ENCODE results near the gene SLC24A4. TPM values are rescaled to one million over a fixed set of nuclear protein-coding genes. Genes with fewer than 3 reads are reported as not detected.

The SLC24A4 gene
- total RNA-seq, 1 experiment from 2014 or later, result 0.03 TPM

GRCh38 chr14:92546347-92547053 is 223.5 kb downstream of the SLC24A4 start:
- no peaks in the 10 kb centered on the region for H3K9me3 ChIP-seq (replicated peaks)
- H3K27ac ChIP-seq, result peak overlapping the region; percentile 34
- H3K36me3 ChIP-seq, result no peaks in the 10 kb centered on the region
- peaks cover 11% of the 10 kb centered on the region for H3K4me1 ChIP-seq (replicated peaks)
- peak; percentile 69 to 74 for DNase-seq (ENCODE audit: low read depth in 1 of 2, low spot score in 2 of 2)
- no peaks in the 10 kb centered on the region for H3K27me3 ChIP-seq (replicated peaks)
- H3K4me3 ChIP-seq, result no peak overlapping the region

GRCh38 chr14:92549105-92549858 is 226.3 kb downstream of the SLC24A4 start:
- no peak overlapping the region for H3K27ac ChIP-seq
- DNase-seq (ENCODE audit: low read depth in 1 of 2, low spot score in 2 of 2), result no peak
- H3K9me3 ChIP-seq (replicated peaks), result no peaks in the 10 kb centered on the region
- H3K36me3 ChIP-seq, result no peaks in the 10 kb centered on the region
- H3K4me3 ChIP-seq, result no peak overlapping the region
- H3K27me3 ChIP-seq (replicated peaks), result no peaks in the 10 kb centered on the region
- H3K4me1 ChIP-seq (replicated peaks), result peaks cover 21% of the 10 kb centered on the region

- Histone ChIP-seq H3K9me3 (replicated peaks) (no peaks in the 10 kb centered on the region), H3K27ac (no peak overlapping the region), H3K4me1 (replicated peaks) (peaks cover 21% of the 10 kb centered on the region), H3K4me3 (no peak overlapping the region), H3K36me3 (no peaks in the 10 kb centered on the region), H3K27me3 (replicated peaks) (no peaks in the 10 kb centered on the region)
- no peak for DNase-seq (ENCODE audit: low read depth in 1 of 2, low spot score in 2 of 2)
These were observed 226.9 kb downstream of the SLC24A4 start for GRCh38 chr14:92549859-92550230.

Other genes with a start within 250 kb of the SLC24A4 start
- 10.4 and 10.8 TPM in 2 replicates for gene ATXN3, start 216.6 kb upstream of the SLC24A4 start, total RNA-seq (2014; rRNA removed; shearing (Covaris generic))
- 211 and 212 TPM in 2 replicates for gene NDUFB1, start 201.5 kb upstream of the SLC24A4 start, total RNA-seq (2014; rRNA removed; shearing (Covaris generic))
- 14.6 and 55.6 TPM in 2 replicates for gene CPSF2, start 201.2 kb upstream of the SLC24A4 start, total RNA-seq (2014; rRNA removed; shearing (Covaris generic))
- 0.38 and 0.55 TPM in 2 replicates for gene RIN3, start 190.6 kb downstream of the SLC24A4 start, total RNA-seq (2014; rRNA removed; shearing (Covaris generic))